ENCODE data around the gene BABAM2.

The BABAM2 gene

GRCh38 chr2:28282861-28283646 lies 392.5 kb downstream of the BABAM2 start:
- DNase-seq, result no peak

GRCh38 chr2:28283861-28284260 lies 393.3 kb downstream of the BABAM2 start:
- DNase-seq, result no peak

- no peak for DNase-seq
Observed at GRCh38 chr2:28286678-28287077, 396.1 kb downstream of the BABAM2 start.

- DNase-seq, result no peak
Observed at GRCh38 chr2:28287256-28287915, 396.9 kb downstream of the BABAM2 start.

- no peak for DNase-seq
Observed at GRCh38 chr2:28288620-28289019, 398.1 kb downstream of the BABAM2 start.

- DNase-seq, result no peak
Observed at GRCh38 chr2:28291811-28292440, 401.4 kb downstream of the BABAM2 start.

- DNase-seq, result no peak
Observed at GRCh38 chr2:28292491-28292890, 402.0 kb downstream of the BABAM2 start.

- no peak for DNase-seq
Observed at GRCh38 chr2:28293416-28293815, 402.9 kb downstream of the BABAM2 start.

GRCh38 chr2:28294451-28294850 lies 403.9 kb downstream of the BABAM2 start:
- no peak for DNase-seq

GRCh38 chr2:28296243-28296642 lies 405.7 kb downstream of the BABAM2 start:
- DNase-seq, result no peak

- no peak for DNase-seq
Observed at GRCh38 chr2:28296904-28297303, 406.4 kb downstream of the BABAM2 start.

GRCh38 chr2:28297531-28297930 lies 407.0 kb downstream of the BABAM2 start:
- no peak for DNase-seq

GRCh38 chr2:28298406-28298805 lies 407.9 kb downstream of the BABAM2 start:
- no peak for DNase-seq

GRCh38 chr2:28300485-28301341 lies 410.2 kb downstream of the BABAM2 start:
- peak; percentile 38 for DNase-seq

- no peak for DNase-seq
Observed at GRCh38 chr2:28305202-28305601, 414.7 kb downstream of the BABAM2 start.

- DNase-seq, result no peak
Observed at GRCh38 chr2:28310107-28310506, 419.6 kb downstream of the BABAM2 start.

- DNase-seq, result no peak
Observed at GRCh38 chr2:28311660-28312249, 421.2 kb downstream of the BABAM2 start.

GRCh38 chr2:28312307-28313219 lies 422.0 kb downstream of the BABAM2 start:
- no peak for DNase-seq

- DNase-seq, result no peak
Observed at GRCh38 chr2:28313220-28313784, 422.8 kb downstream of the BABAM2 start.

GRCh38 chr2:28314968-28315367 lies 424.4 kb downstream of the BABAM2 start:
- DNase-seq, result no peak
